ENCODE results near the gene GPATCH4.

DNA sequence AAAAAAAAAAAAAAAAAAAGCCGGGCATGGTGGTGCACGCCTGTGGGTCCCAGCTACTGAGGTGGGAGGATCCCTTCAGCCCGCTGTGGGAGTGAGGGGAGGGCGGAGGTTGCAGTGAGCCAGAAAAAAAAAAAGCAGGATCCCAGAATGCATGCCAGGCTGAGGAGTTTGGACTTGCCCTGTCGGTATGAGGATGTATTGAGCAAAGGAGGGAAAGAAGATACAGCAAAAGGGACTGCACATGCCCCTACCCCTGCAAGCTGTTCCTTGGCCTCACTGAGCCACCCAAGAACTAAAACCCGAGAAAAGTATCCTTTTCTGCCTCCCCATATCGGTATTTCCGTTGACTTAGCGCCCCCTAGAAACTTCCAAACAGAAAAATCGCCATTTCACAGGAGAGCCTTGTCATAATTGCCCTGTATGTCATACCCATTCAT, 1.3 kb upstream of the GPATCH4 start:
- TF ChIP-seq, protein P1, sequence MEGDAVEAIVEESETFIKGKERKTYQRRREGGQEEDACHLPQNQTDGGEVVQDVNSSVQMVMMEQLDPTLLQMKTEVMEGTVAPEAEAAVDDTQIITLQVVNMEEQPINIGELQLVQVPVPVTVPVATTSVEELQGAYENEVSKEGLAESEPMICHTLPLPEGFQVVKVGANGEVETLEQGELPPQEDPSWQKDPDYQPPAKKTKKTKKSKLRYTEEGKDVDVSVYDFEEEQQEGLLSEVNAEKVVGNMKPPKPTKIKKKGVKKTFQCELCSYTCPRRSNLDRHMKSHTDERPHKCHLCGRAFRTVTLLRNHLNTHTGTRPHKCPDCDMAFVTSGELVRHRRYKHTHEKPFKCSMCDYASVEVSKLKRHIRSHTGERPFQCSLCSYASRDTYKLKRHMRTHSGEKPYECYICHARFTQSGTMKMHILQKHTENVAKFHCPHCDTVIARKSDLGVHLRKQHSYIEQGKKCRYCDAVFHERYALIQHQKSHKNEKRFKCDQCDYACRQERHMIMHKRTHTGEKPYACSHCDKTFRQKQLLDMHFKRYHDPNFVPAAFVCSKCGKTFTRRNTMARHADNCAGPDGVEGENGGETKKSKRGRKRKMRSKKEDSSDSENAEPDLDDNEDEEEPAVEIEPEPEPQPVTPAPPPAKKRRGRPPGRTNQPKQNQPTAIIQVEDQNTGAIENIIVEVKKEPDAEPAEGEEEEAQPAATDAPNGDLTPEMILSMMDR (IDR thresholded peaks at IDR 0.05) = peak in 3 of 6 experiments; percentile 6 to 20 (median 12)
- no peak for TF ChIP-seq POLR2A (IDR thresholded peaks at IDR 0.05)
